GM23248 (cell line): ENCODE results near the gene VNN1.

Experiments
- EZH2 ChIP-seq: fragments of 200-600 bp; sonication (generic); IDR thresholded peaks from 2 replicates; pipeline ENCODE4 v1.6.1; 2018; ENCODE audit warnings: antibody characterized with exemption, mild to moderate bottlenecking; ENCODE audit not compliant: insufficient read depth, poor library complexity, severe bottlenecking
- EZH2phosphoT487 ChIP-seq: fragments of 200-600 bp; sonication (generic); IDR thresholded peaks from 2 replicates; pipeline ENCODE4 v1.6.1; 2018; ENCODE audit warnings: antibody characterized with exemption, moderate library complexity, mild to moderate bottlenecking, low read depth; ENCODE audit not compliant: insufficient read depth

- TF ChIP-seq EZH2 (no peak), EZH2phosphoT487 (no peak)
These were observed 44.1 kb downstream of the VNN1 start for GRCh38 chr6:132669690-132670291.
